Superior temporal gyrus (tissue), 1 donor: Measurements from ENCODE around the gene ETFA.

Experiments used
- DNase-seq: peaks from one replicate; pipeline ENCODE4 v3.0.0-alpha.2; 2016; ENCODE audit errors: extremely low spot score

ETFA gene

GRCh38 chr15:76215634-76216033, 95.6 kb downstream of the ETFA start:
- no peak for DNase-seq

DNA sequence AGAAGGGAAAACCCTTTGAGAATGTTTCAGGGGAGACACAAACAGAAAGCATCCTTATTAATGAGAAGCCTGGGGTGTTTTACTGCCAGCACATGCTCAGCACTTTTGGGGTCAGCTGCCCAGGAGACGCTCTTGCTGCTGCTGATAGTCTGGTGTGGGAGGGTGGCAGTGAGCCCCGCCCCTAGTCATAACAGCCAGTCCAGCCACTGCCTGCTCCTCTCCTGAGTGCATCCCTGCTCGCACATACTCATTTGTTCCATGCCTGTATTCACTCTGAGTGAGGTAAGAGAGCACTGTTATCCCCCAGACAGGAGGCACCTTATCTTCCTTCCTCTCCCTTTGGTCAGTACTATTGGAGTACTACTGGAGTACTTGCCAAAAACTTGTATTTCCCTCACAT, 101.3 kb downstream of the ETFA start:
- no peak for DNase-seq

GRCh38 chr15:76209523-76209922, 101.7 kb downstream of the ETFA start:
- no peak for DNase-seq

DNA sequence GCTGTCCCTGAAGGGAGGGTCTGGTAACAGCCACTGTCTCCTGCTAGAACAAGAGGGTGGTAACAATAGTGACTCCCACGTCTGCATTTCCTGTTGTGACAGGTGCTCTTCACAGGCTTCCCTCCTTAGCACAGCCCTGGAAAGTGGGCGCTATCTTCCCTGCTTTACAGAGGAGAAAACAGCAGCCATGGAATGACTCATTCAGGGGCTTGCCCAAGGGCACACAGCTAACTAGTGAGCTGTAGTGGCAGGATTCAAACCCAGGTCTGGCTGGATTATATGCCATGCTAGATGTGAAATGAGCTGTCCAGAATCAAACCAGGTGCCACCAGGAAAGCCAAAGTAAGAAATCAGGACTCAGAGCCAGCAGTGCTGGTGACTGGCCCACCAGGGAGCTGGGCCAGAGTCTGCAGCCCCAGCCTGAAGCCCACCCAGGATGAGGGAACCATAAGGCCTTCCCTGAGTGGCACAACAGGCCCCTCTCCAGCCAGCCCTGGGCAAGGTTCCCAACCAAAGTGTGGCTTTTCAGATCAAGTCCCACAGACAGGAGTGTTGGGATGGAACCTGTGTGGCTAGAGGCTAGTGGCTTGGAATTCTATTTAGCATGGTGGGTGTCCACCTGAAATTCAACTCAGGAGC, 102.4 kb downstream of the ETFA start:
- no peak for DNase-seq

DNA sequence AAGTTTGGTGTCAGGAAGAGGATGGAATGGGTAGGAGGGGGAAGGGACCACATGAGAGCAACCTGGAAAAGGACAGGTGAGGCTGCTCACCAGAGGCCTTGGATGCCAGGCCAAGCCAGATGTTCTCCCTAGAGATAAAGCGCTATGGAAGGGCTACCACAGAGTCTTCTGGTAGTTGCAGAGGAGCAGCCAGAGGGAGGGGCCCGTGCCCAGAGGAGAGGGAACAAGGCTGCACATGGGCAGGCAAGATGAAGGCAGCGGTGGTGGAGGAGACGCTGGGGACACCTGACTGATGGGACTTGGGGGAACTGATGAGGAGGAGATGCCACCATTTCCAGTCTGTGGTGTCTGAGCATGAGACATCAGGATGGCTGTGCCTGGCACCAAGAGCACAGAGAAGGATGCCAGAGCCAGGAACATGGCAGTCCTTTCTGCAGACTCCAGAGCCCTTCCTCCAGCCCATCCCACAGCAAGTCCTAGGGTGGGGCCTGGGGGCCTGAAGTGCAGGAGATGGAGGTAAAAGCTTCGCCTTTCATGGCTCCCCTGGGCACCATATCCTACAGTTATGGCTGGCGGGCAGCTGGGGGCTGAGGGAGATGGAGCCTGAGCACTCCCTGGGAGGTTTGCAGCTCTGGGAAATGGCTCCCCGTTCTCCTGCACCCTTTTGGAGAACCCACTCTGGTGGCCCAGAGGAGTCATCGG, 103.0 kb downstream of the ETFA start:
- no peak for DNase-seq

DNA sequence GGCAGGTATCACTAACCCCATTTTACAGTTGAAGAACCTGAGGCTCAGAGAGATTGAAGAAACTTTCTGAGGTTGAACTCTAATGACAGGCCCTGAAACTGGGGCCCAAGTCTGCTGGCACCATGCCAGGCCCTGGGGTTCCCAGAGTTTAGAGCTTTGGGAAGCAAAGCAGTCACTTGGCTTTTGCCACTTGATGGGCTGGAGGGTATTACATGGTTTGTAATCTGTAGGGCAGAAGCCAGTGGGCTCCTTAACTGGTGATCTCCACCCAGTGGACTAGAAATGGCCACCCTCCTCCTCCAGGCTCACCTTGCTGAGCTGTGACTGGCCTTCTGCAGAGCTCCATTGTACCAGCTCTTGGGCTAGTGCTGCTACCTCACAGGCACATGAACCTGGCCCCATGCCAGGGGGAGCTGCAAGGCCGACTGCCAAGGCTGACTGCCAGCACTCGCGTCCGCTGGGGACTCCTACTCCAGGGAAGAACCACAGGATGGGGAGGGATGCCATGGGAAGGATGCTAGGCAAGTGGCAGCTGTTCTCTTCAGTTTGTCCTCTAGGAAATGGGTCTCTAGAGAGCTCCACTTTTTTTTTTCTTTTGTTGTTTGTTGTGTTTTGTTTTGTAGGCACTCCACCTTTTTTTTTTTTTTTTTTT, 104.8 kb downstream of the ETFA start:
- DNase-seq = peak; percentile 82

- DNase-seq = no peak
Measured at GRCh38 chr15:76204916-76205460, 106.3 kb downstream of the ETFA start.

DNA sequence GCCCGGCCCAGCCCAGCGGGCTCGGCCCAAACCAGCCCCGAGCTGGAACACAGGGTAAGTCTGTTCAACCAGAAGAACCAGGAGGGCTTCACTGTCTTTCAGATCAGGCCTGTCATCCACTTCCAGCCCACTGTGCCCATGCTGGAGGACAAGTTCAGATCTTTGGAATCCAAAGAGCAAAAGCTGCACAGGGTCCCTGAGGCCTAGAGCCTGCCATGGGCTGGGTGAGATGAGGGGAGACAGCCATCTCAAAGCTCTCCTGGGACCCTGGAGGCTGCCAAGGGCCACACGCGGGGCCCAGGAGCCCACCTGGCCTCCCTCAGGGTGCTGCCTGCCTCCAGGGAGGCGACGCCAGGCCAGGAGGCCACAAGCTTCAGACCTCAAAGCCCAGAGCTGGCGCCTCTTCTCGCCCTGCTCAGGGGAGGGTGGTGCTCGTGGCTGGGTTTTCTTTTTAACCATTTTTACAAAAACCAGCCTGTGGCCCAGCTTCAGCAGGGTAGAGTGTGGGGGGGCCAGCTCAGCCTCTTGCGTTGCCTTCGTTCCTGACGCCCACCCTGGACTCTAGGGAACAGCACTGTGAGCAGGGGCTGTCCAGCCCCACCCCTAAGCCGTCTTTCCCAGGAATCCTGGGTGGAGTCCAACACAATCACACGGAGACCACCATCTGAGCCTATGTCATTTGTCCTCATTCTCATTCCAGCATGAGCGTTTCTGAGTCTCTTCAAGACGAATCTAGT, 107.0 kb downstream of the ETFA start:
- DNase-seq = no peak

- DNase-seq = no peak
Measured at GRCh38 chr15:76203346-76204108, 107.7 kb downstream of the ETFA start.

- no peak for DNase-seq
Measured at GRCh38 chr15:76201536-76202255, 109.6 kb downstream of the ETFA start.

DNA sequence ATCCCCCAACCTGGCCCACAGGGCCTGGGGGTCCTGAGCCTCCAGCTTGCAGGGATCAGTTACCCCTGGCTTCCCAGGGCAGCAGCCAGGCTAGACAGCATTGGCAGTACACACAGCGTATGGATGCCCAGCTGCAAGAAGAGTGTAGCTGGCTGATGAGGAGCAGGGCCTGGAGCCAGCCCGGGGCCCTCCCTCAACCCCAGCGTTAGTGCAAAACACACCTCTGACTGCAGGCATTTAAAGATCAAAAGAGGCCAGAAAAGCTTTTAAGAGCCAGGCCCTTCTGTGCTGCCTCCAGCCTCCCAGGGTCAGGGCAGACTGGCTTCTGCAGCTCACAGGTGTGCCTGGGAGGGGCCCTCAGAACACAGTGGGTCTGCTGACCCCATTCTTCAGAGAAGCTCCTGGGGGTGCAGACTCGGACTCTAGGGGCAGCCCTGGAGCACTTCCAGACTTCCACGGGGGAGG, 110.6 kb downstream of the ETFA start:
- no peak for DNase-seq

- no peak for DNase-seq
Measured at GRCh38 chr15:76200083-76200465, 111.2 kb downstream of the ETFA start.

DNA sequence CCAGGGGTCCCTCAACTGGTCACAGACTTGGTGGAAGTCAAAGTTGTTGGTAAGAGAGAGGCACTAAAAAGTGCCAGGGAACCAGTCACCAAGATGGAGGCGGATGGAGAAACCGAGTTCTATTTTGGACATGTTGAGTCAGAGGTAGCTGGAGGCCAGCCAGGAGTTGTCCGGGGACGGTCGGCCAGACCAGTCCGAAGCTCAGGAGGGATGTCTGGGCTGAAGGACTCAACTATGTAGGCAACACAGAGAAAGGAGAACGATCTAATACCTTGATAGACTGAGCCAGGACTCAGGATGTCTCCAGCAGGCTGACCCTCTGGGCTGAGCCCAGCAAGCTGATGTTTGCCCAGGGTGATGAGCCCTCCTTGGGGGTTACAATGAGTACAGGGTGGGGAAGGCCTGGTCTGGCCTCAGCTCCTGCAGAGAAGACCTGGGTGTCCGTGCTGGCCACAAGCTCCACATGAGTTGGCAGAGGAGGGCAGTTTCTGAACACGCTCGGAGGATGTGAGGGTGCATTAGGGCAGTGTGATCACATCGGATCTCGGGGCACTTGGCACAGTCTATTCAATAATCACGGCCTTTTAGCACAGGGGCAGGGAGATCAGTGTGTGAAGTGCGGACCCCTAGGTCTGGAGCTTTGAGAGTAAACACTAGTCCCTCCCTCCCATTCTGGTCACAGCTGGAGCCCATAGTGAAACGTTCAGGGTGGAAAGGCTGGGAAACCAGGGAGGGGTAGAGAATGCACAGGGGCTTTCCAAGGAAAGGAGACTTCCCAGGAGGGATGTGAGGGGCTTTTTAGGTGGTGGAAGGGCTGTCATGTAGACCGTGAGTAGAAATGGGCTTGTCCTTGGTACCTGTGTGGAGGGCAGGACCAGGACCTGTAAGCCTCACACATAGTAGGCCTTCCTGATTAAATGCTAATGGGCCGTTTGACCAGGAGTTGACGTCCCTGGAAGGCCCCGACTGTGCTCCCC, 111.9 kb downstream of the ETFA start:
- DNase-seq = peak; percentile 18

GRCh38 chr15:76198456-76199105, 112.7 kb downstream of the ETFA start:
- DNase-seq = no peak

- no peak for DNase-seq
Measured at GRCh38 chr15:76197703-76198455, 113.4 kb downstream of the ETFA start.

DNA sequence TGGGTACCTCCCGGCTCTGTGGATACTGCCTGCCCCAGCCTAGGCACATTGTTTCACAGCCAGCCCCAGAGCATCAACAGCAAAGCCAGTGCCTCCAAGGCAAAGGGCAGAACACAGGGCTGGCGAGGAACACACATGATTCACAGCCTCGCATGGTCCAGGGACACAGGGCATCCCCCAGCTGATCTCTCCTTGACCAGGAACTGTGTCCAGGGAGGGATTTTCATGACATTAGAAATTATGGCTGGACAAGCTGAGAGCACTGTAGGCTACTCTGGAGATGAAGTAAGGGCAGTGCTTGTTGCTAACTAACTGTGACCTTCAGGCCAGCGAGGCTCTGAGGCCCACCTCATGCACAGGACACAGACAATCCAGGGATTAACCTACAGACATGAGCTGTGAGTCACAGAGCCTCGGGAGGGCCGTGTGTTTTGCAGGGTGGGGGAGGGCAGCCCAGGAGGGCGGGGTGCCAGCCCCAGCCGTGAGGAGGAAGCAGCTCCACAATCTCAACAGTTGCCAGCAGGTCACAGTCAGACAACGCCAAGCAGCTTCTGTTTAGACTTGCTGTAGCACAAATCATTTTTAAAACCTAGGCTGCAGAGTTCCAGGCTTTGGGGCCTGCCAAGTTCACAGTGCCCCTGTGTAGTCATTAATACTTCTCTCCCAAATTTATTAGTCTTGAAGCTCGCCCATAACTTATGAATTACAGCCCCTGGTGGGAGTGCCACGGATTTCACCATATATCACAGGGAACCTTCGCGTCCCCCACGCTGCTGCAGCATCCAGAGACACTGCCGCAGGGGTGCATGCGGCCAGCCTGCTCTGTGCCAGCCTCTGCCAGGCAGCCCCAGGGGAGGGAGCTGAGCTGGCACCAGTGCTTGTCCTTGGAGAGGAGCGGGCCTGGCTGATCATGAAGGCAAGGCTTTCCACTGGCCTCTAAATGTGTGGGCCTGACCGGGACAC, 114.7 kb downstream of the ETFA start:
- DNase-seq = peak; percentile 63
